HEK293T (cell line): ENCODE data around the gene CYTH3.

Experiments used
- CTCF ChIA-PET: fragments of 350-600 bp; formaldehyde crosslinking; extraction: SDS; loops from one replicate; lab custom pipeline; 2021; ENCODE audit warnings: antibody characterized with exemption, inconsistent platforms; lab: Yijun Ruan, JAX
- POLR2A ChIA-PET: fragments of 350-600 bp; formaldehyde crosslinking; extraction: SDS; loops from one replicate; lab custom pipeline; 2020; ENCODE audit warnings: antibody characterized with exemption, inconsistent platforms; lab: Yijun Ruan, JAX
- DNase-seq: peaks from one replicate; pipeline ENCODE4 v3.0.0; 2012; ENCODE audit warnings: mixed read lengths; ENCODE audit errors: extremely low spot score
- ARNT ChIP-seq: fragments of 450-650 bp; IDR thresholded peaks from 2 replicates; pipeline ENCODE4 v1.6.1; 2017; ENCODE audit warnings: mild to moderate bottlenecking
- BHLHE40 ChIP-seq: fragments of 450-650 bp; IDR thresholded peaks from 2 replicates; pipeline ENCODE4 v1.6.1; 2016; ENCODE audit warnings: mild to moderate bottlenecking, moderate library complexity, borderline replicate concordance
- CTBP1 ChIP-seq: fragments of 450-650 bp; IDR thresholded peaks from 2 replicates; pipeline ENCODE4 v1.6.1; 2016; ENCODE audit warnings: borderline replicate concordance
- ELF4 ChIP-seq: fragments of 450-650 bp; IDR thresholded peaks from 2 replicates; pipeline ENCODE4 v1.6.1; 2017; ENCODE audit warnings: antibody characterized with exemption
- FOXA1 ChIP-seq: fragments of 450-650 bp; IDR thresholded peaks from 2 replicates; pipeline ENCODE4 v1.6.1; 2016; ENCODE audit warnings: mild to moderate bottlenecking
- FOXK2 ChIP-seq: fragments of 450-650 bp; IDR thresholded peaks from 2 replicates; pipeline ENCODE4 v1.6.1; 2016; ENCODE audit warnings: mild to moderate bottlenecking
- FOXM1 ChIP-seq: fragments of 450-650 bp; IDR thresholded peaks from 2 replicates; pipeline ENCODE4 v1.6.1; 2017; ENCODE audit warnings: mild to moderate bottlenecking, borderline replicate concordance
- HDGF ChIP-seq: fragments of 450-650 bp; IDR thresholded peaks from 2 replicates; pipeline ENCODE4 v1.6.1; 2017; ENCODE audit warnings: antibody characterized with exemption, borderline replicate concordance
- L3MBTL2 ChIP-seq: fragments of 450-650 bp; conservative IDR thresholded peaks from 2 replicates; pipeline ENCODE4 v1.6.1; 2016; ENCODE audit warnings: mild to moderate bottlenecking
- LEF1 ChIP-seq: fragments of 450-650 bp; IDR thresholded peaks from 2 replicates; pipeline ENCODE4 v1.6.1; 2017; ENCODE audit warnings: mild to moderate bottlenecking, borderline replicate concordance
- NFRKB ChIP-seq: fragments of 450-650 bp; IDR thresholded peaks from 2 replicates; pipeline ENCODE4 v1.6.1; 2016; ENCODE audit warnings: mild to moderate bottlenecking, moderate library complexity
- SP1 ChIP-seq: fragments of 450-650 bp; IDR thresholded peaks from 2 replicates; pipeline ENCODE4 v1.6.1; 2017
- SUZ12 ChIP-seq: fragments of 450-650 bp; IDR thresholded peaks from 2 replicates; pipeline ENCODE4 v1.6.1; 2016; ENCODE audit warnings: mild to moderate bottlenecking
- TARDBP ChIP-seq: fragments of 450-650 bp; IDR thresholded peaks from 2 replicates; pipeline ENCODE4 v1.6.1; 2016
- ZNF384 ChIP-seq: fragments of 450-650 bp; IDR thresholded peaks from 2 replicates; pipeline ENCODE4 v1.6.1; 2016
- TF ChIP-seq, protein P1 (sequence below): fragments of 450-650 bp; IDR thresholded peaks from 2 replicates; pipeline ENCODE4 v1.6.1; 2016

The CYTH3 gene

GRCh38 chr7:6276911-6277408 is 4.5 kb upstream of the CYTH3 start:
- TF ChIP-seq HDGF = no peak
- no peak for TF ChIP-seq ARNT
- TF ChIP-seq, protein P1, sequence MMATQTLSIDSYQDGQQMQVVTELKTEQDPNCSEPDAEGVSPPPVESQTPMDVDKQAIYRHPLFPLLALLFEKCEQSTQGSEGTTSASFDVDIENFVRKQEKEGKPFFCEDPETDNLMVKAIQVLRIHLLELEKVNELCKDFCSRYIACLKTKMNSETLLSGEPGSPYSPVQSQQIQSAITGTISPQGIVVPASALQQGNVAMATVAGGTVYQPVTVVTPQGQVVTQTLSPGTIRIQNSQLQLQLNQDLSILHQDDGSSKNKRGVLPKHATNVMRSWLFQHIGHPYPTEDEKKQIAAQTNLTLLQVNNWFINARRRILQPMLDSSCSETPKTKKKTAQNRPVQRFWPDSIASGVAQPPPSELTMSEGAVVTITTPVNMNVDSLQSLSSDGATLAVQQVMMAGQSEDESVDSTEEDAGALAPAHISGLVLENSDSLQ = no peak
- TF ChIP-seq CTBP1 = no peak
- no peak for TF ChIP-seq SUZ12
- TF ChIP-seq LEF1 = no peak
- no peak for DNase-seq
- ChIA-PET CTCF (no interaction called here), POLR2A (no interaction called here)

DNA sequence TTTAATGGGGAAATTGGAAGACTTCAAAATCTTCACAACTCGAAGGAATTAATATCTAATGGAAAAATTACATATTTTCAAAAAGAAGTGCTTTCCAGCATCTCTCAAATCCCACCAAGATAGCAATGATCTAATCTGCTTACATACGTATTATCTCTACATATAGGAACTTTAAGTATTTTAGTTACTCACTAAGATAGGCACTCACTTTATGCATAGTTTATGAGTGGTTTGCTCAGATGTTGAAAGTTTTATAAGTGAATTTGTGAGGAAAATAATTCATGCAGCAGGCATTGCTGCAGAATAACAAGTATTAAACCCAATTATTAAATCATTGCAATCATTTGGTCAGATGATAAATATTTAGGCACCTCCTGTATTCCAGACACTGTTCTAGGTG is 2.3 kb upstream of the CYTH3 start:
- no peak for DNase-seq
- POLR2A ChIA-PET = no interaction called here
- TF ChIP-seq CTBP1 (no peak), FOXA1 (no peak), FOXK2 (no peak), ELF4 (no peak), ZNF384 (no peak), BHLHE40 (no peak), NFRKB (no peak), SUZ12 (no peak), HDGF (no peak)
- TF ChIP-seq, protein P1 = no peak
- CTCF ChIA-PET = no interaction called here

GRCh38 chr7:6273917-6274630 is 1.6 kb upstream of the CYTH3 start:
- TF ChIP-seq FOXM1 = no peak
- TF ChIP-seq LEF1 = no peak
- TF ChIP-seq ELF4 = no peak
- no peak for TF ChIP-seq HDGF
- TF ChIP-seq CTBP1 = no peak
- no peak for TF ChIP-seq L3MBTL2
- no peak for TF ChIP-seq SP1
- no peak for TF ChIP-seq ARNT
- TF ChIP-seq ZNF384 = no peak
- TF ChIP-seq BHLHE40 = no peak
- no peak for TF ChIP-seq FOXA1
- TF ChIP-seq SUZ12 = no peak
- TF ChIP-seq, protein P1 = no peak
- ChIA-PET CTCF (interaction anchor here (0.6 kb wide), 1 partner anchor 12 kb away, joined by 3 read pairs; no protein-coding TSS in a partner anchor), POLR2A (interaction anchor here (1.2 kb wide), 1 partner anchor 9 kb away, joined by 5 read pairs; no protein-coding TSS in a partner anchor)
- DNase-seq = no peak

- TF ChIP-seq, protein P1 = peak; percentile 76
- no peak for TF ChIP-seq ZNF384
- ChIA-PET POLR2A (interaction anchor here (1.2 kb wide), 1 partner anchor 10 kb away, joined by 5 read pairs; no protein-coding TSS in a partner anchor), CTCF (interaction anchor here (0.6 kb wide), 1 partner anchor 12 kb away, joined by 3 read pairs; no protein-coding TSS in a partner anchor)
- DNase-seq = no peak
Observed at GRCh38 chr7:6273380-6273837, 985 bp upstream of the CYTH3 start.

- TF ChIP-seq TARDBP (no peak), ARNT (no peak), NFRKB (no peak), FOXA1 (no peak), HDGF (no peak), ZNF384 (no peak), ELF4 (no peak), FOXK2 (no peak), SP1 (no peak), L3MBTL2 (no peak), SUZ12 (no peak), LEF1 (no peak), CTBP1 (no peak), FOXM1 (no peak), BHLHE40 (no peak)
- TF ChIP-seq, protein P1 = no peak
- POLR2A ChIA-PET = interaction anchor here (1.2 kb wide), 1 partner anchor 15 kb away, joined by 3 read pairs; no protein-coding TSS in a partner anchor
- peak; percentile 28 for DNase-seq
- CTCF ChIA-PET = interaction anchor here (0.6 to 2.5 kb wide), 3 partner anchors 10 to 11 kb away, joined by 4 to 9 read pairs (median 8); no protein-coding TSS in a partner anchor
Observed at GRCh38 chr7:6271694-6272440, 557 bp downstream of the CYTH3 start.
